OCI-M2 (cell line): Measurements from ENCODE around the gene BPIFB2.
"Not testable (repeated sequence)": the region's sequence is repeated elsewhere in the genome, so short reads cannot be mapped to it uniquely, and the experiment has no call there.

Source experiments
- DNase-seq: peaks from one replicate; lab custom pipeline; 2025; ENCODE audit not compliant: unreplicated experiment; lab: John Stamatoyannopoulos, UW

BPIFB2 gene

DNA sequence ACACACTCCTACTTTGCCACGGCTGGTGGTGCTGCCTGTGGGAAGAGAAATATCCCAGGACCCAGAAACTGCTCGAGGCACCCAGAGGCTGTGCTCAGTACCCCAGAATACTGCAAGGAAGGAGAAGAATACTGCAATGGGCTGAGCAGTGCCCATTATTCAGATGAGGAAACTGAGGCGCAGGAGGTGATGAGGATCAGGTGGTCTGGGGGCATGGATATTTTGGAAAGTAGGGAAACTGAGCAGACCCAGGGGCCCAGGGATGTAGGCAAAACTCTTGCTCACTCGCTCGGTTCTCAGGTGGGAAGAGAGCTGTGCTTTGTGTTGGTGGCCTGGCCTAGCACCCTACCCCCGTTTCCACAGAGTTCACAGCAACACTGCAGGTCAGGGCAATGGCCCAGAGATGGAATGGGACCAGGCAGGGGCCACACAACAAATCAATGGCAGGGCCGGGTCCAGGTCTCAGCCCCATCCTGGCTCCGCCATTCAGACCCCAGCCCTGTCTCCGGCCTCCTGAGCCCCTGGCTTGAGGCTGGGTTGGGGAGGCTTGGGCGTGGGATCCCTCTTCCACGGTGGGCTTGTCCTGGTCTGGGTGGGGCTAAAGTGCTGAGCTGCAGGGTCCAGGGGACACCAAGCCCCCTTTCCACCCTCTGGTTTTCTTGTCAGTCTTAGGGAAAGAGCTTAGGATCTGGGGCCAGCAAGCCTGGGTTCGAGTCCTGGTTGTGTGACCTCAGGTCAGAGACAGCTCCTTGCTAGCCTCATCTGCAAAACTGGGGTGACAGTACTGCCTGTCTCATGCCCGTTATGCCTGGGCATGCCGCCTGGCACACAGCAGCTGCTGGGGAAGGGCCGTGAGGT, 37.2 kb upstream of the BPIFB2 start:
- DNase-seq, result no peak

DNA sequence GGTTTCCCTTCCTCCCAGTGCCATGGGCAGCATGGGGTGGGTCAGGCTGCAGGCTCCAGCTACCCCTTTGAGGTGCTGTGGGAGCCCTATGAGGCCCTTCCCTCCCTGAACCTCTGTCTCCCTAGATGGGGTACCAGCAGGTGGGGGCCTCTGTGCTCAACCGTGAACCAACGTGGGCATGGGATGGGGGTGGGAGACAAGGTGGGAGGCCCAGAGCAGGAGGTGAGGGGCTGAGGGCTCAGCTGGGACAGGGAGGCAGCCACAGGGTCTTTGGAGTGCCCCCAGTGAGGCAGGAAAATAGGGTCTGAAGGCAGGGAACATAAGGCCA, 36.6 kb upstream of the BPIFB2 start:
- no peak for DNase-seq

DNA sequence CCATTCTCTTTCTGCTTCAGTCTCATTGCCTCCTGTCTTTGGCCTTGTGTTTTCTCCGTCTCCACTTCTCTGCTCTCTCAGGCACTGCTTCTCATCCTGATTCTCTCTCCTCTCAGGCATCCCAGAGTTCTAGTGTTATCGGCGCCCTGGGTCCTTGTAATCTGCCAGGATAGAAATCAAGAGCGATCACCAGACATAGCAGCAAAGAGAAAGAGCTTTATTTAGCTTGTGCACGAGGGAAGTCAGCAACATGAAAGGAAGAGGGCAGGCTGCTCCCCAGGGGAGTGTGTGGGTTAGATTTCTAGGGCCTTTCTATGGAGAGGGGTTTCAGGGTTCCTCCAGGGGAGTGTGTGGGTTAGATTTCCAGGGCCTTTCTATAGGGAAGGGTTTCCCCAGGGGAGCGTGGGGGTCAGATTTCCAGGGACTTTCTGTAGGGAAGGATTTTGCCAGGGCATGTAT, 35.8 kb upstream of the BPIFB2 start:
- DNase-seq, result no peak

DNA sequence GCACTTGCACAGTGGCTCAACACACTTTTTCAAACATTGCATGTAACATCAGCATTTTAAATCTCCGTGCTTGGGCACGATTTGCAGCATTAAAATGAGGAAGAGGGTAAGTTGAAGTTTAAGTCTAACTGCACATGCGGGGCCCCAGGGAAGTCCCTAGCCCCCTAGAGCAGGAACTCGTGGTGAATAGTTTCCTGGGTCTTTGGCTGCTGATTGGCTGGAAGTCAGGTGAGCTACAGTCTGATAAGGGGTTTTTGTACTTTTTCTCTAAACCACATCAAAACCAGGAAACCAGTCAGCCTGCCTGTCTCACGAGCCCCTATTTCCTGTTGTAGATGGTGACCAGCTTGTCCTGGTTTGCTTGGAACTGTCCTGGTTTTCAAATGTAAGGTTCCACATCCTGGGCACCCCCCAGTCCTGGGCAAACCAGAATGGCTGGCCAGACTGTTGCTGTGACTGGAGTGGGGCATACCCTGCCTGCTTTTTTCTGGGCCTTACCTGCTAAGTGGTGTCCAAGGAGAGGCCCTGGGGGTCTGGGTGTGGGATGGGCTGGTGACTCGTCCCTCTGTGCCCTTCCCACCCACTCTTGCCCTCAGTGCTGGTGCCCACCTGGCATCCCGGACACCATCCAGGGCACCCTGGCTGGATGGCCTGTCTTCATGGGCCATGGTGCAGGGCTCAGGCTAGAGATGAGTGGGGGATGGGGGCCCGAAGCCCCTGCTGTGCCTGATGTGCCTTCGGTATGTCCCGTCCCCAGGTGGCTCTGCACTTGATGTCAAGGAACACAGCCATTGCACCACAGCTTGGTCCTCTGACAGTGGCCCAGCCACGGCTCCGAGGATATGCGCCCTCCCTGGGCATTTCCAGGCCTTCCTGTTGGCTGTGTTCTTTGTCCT, 35.1 kb upstream of the BPIFB2 start:
- no peak for DNase-seq

DNA sequence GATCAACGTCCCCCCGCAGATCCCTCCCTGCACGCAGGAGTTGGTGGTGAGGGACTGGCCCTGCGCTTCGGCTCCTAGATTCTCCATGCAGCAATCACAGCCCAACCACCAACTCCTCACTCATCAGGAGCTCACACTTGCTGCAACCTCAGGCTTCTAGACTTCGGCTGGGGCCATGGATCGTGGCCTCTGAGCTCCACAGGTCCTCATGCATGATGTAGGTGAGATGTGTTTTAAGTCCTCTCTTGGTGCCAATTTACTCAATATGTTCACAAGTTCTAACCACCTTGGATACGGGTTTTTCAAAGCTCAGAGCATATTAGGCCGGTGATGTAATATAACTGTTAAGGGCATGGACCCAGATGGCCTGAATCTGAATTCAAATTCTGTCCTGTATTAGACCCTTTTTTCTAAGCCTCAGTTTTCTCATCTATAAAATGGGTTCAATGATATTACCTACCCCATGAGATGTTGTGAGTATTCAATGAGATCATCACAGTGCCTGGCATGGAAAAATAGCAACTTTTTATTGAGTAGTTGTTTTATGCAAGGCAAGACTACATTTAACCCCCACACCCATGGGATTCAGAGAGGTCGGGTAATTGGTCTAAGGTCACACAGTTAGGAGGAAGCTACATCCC, 34.3 kb upstream of the BPIFB2 start:
- no peak for DNase-seq

DNA sequence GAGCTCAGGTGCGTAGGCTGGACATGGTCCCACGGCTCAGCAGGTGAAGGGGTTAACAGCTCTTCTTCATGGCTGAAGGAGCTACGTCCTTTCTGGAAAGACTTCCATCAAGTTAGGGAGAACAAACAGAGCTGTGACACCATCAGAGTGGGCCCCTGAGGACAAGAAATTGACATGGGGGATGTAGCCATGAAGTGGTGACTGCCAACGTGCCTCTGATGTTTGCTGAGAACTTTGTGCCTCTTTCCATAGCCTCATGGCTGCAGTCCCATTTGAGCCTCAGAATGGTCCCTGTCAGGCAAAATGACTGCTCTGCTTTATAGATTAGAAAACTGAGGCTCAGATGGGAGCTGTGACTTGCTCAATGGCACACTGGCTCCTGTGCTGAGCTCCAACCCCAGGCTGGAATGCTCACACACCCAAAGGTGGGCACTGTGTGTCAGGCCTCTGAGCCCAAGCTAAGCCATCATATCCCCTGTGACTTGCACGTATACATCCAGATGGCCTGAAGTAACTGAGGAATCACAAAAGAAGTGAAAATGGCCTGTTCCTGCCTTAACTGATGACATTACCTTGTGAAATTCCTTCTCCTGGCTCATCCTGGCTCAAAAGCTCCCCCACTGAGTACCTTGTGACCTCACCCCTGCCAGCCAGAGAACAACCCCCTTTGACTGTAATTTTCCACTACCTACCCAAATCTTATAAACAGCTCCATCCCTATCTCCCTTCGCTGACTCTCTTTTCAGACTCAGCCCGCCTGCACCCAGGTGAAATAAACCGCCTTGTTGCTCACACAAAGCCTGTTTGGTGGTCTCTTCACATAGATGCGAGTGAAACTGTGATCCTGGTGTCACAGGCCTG, 33.1 kb upstream of the BPIFB2 start:
- DNase-seq, result not testable (repeated sequence)

DNA sequence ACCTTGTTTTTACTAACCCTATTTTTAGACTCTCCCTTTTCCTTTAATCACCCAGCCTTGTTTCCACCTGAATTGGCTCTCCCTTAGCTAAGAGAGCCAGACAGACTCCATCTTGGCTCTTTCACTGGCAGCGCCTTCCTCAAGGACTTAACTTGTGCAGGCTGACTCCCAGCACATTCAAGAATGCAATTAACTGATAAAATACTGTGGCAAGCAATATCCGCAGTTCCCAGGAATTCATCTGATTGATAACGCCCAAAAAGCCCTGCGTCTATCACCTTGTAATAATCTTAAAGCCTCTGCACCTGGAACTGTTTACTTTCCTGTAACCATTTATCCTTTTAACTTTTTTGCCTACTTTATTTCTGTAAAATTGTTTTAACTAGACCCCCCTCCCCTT, 32.4 kb upstream of the BPIFB2 start:
- not testable (repeated sequence) for DNase-seq

DNA sequence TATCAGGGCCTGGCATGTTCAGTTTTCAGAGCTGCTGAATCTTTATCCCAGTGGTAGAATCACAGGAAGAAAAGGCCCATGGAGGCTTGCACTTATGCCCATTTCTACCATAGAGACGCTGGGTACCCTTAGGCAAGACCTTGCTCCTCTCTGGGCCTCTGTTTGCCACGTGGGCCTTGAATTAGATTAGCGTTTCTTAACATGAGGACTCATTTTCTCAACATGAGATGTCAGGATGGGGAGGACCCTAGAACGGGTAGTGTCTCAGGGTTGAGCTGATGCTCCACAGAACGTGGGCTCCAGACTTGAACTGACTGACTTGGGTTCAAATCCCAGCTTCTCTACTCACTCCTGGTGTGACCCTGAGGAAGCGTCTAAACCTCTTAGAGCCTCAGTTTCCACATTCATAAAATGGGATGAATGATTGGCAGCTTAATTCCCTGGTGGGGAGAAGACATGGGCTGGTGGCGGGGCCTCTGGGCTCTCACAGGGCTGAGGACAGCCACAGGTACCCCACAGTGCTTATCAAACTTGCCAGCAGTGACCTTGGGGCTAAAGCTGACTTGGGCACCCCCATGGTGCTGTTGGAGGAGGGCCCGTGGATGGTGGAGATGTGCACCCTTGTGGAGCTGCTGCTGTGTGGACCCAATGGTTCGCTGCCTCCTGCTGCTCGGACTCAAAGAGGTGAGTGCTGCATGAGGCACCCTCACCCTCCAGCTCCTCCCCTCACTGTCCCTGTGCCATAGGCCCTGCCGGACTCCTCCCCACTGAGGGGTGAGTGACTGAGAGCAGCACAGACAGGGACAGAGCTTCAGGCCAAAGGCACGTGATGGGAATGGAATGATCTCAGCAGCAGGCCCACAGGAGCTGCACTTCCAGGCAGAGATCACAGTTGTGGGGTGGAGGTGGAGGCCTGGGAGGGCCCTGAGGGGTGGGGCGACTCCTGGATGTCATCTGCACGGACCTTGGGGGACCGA, 31.5 kb upstream of the BPIFB2 start:
- no peak for DNase-seq

DNA sequence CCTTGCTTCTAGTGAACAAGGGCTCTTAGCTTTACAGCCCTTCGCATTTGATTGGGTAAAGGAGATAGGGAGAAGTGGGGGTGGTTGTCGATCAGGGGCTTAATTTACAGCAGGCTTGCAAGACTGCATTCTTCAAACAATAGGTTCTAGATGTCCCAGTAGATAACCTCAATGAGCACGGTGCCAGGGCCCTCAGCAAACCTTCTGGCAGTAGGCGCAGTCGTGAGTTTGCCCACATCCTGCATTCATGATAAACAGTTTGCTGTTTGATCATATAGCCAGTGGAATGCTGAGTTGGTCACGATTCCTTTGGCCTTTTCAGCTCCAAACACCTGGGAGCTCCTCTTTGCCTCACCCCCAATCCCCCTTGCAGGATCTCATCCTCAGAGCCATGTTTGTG, 30.8 kb upstream of the BPIFB2 start:
- no peak for DNase-seq

DNA sequence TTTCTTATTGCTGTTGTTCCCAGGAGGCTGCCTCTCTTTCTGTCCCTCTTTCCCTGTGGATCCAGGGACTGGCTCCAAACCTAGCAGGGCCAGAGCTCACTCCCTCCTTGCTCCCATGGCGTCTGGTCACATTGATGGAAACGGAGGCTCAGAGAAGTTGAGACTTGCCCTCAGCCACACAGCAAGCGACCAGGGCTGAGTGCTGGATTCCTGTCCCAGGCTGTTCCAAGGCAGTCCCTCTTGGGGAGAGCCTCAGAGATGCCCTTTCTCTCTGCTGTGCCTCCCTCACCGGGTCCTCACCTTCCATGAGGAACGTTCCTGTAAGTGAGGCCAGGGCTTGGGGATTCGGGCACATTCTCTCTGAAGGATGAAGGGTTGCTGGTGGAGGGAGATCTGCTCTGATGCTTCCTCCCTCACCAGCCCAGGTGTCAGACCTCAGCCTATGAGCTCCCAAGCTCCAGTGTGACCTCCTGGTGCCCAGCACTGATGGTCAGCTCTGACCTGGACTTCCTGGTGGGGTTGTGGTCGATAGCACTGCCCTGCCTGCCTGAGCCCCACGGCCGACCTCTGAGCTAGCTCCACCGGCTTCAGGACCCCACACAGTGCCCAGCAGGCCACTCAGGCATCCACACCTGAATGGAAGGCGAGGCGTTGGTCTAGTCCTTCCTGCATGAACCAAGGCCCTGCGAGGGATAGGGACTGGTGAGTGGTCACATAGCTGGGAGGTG, 30.1 kb upstream of the BPIFB2 start:
- no peak for DNase-seq

DNA sequence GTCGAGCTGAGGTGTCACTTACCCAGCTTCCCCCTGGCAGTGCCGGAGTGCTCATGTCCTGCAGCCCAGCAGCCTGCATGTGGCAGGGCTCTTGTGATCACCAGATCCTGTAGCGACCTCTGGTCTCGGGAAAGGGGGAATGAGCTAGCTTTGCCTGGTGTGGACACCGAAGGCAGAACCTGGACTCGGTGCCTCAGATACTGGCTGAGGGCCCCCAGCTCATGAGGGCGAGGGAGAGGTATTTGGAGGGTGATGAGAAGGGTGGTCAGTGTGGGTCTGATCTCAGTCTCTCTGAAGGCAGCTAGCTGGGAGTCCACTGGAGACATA, 29.5 kb upstream of the BPIFB2 start:
- DNase-seq, result no peak

DNA sequence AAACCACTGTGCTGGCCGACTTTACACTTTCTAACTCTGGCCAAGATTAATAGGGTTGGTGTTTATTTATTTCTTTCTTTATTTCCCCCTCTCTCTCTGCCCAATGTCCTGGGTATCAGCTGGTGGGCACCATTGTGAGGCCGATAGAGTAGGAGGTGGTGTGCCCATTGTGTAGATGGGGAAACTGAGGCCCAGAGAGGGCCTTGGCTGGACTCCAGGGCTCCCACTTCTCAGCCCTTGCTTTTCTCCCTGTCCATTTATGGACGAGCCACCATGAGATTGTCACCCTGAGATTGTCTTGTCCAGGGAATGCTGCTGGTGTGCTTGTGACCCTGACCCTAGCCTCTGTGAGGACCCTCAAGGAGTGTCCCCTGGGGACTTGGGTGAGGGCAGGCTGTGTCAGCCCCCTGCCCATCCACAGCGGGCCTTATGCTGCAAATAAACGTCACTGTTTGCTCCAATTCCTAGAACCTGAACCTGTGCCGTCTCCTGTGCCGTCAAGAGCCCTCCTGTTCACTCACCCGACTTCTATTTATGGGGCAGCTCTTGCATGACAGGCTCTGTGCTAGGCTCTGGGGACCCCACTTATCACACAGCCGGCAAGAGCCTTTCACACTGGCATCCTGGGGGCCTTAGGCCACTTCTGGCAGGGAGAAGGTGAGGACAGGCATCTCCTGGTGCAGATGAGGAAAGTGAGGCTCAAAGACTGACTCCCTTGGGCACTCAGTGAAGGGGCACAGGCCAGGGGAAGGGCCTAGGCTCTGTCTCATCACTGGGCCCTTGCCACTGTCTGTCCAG, 28.1 kb upstream of the BPIFB2 start:
- DNase-seq, result no peak

DNA sequence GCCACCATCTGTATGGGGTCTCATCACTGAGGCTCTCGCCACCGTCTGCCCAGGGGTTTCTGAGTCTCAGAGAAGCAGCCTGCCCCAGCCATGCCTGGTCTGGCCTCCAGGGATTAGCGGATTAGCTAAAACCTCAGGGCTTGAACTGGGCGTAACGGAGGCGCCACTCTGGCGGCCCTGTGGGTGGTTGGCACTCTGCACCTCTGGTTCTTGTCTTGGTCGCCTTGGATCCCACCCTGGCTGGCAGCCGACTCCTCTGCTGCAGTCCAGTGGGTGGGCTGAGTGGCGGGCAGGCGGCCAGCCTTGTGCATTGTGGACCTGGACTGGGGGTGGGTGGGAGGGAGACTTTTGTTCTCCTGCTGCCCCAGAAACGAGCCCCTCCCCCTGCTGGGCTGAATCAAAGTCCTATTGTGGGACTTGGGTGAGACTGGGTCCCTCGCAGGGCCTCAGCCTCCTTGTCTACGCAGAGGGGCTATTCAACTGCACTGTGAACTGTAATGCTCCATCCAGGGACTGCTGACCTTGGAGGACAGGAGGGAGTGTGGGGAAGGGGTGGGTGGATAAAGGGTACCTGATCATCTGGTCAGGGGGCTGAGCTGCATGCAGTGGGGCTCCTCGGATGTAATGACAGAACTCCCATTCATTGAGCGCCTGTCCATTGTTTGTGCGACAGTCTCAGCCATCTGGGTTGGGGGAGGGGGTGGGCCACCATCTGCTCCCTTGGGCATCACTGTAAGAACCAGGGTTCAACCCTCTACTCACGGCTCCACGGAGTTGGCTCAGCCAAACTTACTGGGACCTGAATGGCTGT, 27.2 kb upstream of the BPIFB2 start:
- no peak for DNase-seq

DNA sequence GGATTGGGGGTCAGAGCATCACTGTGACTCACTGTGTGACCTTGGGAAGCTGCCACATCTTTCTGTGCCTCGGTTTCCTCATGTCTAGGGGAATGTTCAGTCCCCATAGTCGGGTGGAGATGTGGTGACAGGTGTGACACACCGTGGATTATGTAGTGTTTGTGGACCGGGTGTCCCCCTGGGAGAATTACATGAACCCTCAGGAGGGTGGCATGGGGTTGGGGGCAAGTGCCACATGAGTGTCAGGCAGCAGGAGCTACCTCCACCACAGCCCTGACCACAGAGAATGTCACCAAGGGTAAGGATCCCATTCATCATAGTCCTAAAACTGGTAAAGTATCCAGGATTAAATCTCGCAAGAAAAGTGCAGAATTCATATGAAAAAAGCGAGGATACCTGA, 26.5 kb upstream of the BPIFB2 start:
- DNase-seq, result no peak

DNA sequence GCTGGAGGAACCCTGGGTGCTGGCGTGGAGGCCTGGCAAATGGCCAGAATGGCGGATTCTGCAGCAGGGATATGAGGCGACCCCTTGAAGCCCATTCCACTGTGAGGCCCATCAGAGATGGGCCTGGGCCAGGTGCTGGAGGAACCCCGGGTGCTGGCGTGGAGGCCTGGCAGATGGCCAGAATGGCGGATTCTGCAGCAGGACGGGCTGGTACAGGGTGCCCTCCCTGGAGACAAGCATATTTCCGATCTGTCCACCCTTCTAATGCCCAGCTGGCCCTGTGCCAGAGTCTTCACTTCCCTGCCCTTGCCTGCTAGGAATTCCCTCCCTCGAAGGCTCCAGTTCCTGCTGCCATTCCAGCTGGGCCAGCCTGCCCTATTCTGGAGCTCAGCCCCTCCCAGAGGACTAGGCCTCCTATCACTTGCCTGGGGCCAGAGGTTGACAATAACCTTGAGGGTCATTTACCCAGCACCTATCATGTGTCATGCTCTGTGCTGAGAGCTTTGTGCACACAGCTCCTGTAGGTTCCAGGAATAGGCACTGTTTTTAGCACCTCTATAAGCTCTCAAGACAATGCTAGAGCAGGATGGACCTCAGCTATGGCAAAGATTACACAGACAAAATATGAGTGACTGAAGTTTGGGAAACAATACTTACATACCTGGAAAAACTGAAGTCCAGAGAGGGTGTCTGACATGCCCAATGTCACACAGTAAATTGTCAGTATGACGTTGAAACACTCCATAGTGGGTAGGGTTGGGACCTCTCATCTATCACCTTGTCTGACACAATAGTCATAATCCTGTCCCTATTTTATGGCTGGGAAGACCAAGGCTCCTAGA, 24.7 kb upstream of the BPIFB2 start:
- DNase-seq, result no peak

DNA sequence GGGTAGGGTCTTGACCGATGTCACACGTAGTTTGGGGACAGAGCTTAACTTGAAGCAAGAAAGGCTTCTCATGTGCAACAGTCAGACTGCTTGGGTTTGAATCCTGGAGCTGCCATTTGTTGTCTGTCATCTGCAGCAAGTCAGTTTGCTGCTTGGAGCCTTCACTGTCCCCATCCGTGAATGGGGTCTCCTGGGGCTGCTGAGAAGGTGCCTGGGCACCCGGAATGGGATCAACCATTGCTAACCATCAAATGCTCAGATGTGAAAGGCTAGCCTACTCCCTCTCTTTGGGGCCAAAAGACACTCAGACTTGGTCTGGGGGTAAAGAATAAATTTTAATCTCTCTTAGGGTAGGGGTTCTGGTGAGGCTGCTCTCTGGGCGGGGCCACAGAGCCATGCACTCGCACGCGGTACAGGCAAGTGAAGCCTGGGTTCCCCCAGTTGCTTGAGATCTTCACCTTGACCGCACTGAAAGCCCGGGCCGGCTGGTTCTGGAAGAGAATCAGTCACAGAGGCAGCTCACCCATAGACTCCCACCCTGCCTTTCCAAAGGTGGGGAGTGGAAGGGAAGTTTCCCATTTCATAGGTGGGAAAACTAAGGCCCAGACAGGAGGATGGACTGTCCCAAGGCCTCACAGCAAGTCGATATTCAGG, 23.9 kb upstream of the BPIFB2 start:
- no peak for DNase-seq
